Naive thymus-derived CD8-positive, alpha-beta T cell (primary cell): ENCODE measurements around the gene SLC5A2. TPM values are rescaled to one million over a fixed set of nuclear protein-coding genes. Genes with fewer than 3 reads are reported as not detected.

Source experiments
- ATAC-seq, 2 donors: fragments of 150-1000 bp; cut with Tn5 transposase in 1 of 2; sonication (Bioruptor Pico), chemical (Tn5 transposase) in 1 of 2; 1 replicate in 1 of 2; 2 replicates in 1 of 2; pipeline ENCODE4 v1.10.0; 2021; ENCODE audit warnings: mild to moderate bottlenecking in 2 of 2, moderate library complexity in 2 of 2
- POLR2A ChIA-PET: fragments of 350-600 bp; sonication (Branson Sonifier 250); formaldehyde crosslinking; loops from one replicate; lab custom pipeline; 2021; ENCODE audit warnings: antibody characterized with exemption; lab: Charles Lee
- DNase-seq, 10 donors: peaks; one replicate each; pipeline versions ENCODE4 v3.0.0 to v3.0.0-alpha.2; 2020 to 2022
- H3K27ac Mint-ChIP-seq, 10 donors: one replicate each; pipeline ENCODE4 v1.8.0; 2020 to 2022; ENCODE audit warnings: mild to moderate bottlenecking in 10 of 10, mixed read lengths in 10 of 10, moderate library complexity in 4 of 10, inconsistent platforms in 1 of 10
- H3K27me3 Mint-ChIP-seq, 5 donors: one replicate each; pipeline ENCODE4 v1.8.0; 2021 to 2022; ENCODE audit warnings: mixed read lengths in 5 of 5
- H3K36me3 Mint-ChIP-seq, 3 donors: one replicate each; pipeline ENCODE4 v1.8.0; 2020 to 2022; ENCODE audit warnings: mixed read lengths in 3 of 3, mild to moderate bottlenecking in 2 of 3, inconsistent platforms in 1 of 3
- H3K4me1 Mint-ChIP-seq, 4 donors: one replicate each; pipeline ENCODE4 v1.8.0; 2021 to 2022; ENCODE audit warnings: mixed read lengths in 4 of 4
- H3K4me3 Mint-ChIP-seq, 10 donors: one replicate each; pipeline ENCODE4 v1.8.0; 2020 to 2022; ENCODE audit warnings: mild to moderate bottlenecking in 10 of 10, mixed read lengths in 10 of 10, moderate library complexity in 6 of 10, inconsistent platforms in 1 of 10
- H3K9me3 Mint-ChIP-seq, 9 donors: one replicate each; pipeline ENCODE4 v1.8.0; 2020 to 2022; ENCODE audit warnings: mixed read lengths in 9 of 9, mild to moderate bottlenecking in 3 of 9, inconsistent platforms in 1 of 9, moderate library complexity in 1 of 9
- polyA plus RNA-seq, 3 donors: library from polyadenylated mRNA; unstranded; fragments of 300-500 nt; fragmentation: Illumina TruSeq; gene quantifications; one replicate each; pipeline ENCODE4 v1.2.3, GENCODE V29; 2021
- total RNA-seq, 8 experiments: library from RNA in 2 of 8; stranded (reverse) in 2 of 8; gene quantifications; one replicate each; pipeline ENCODE4 v1.2.3 and lab custom pipeline; 2021 to 2026

SLC5A2 gene
- total and polyA plus RNA-seq, 5 experiments from 2014 or later: 2.3 to 4.7 (median 2.5) TPM

- POLR2A ChIA-PET: interaction anchor here (0.8 to 5.6 kb wide), 3 partner anchors 13 to 16 kb away, joined by 3 to 51 read pairs (median 4); partner anchors contain the start of gene ARMC5
- peaks cover 12 to 36% (median 25%) of the 10 kb centered on the region in 4 donors for H3K4me1 Mint-ChIP-seq
- peak overlapping the region in 3 of 10 donors; percentile 9 to 71 (median 61) for H3K27ac Mint-ChIP-seq
- ATAC-seq: peak in 1 of 2 donors; percentile 38
- peaks cover 0 to 2% (median 0%) of the 10 kb centered on the region in 3 donors for H3K36me3 Mint-ChIP-seq
- peak in 5 of 10 donors; percentile 20 to 63 (median 33) for DNase-seq
- peaks cover 0 to 3% (median 0%) of the 10 kb centered on the region in 9 donors for H3K9me3 Mint-ChIP-seq
- H3K4me3 Mint-ChIP-seq: peak overlapping the region in 9 of 10 donors; percentile 62 to 81 (median 77)
- peaks cover 1 to 19% (median 10%) of the 10 kb centered on the region in 5 donors for H3K27me3 Mint-ChIP-seq
These were observed 10.2 kb upstream of the SLC5A2 start for GRCh38 chr16:31472709-31473203.

- H3K9me3 Mint-ChIP-seq: peaks cover 0 to 3% (median 0%) of the 10 kb centered on the region in 9 donors
- H3K4me1 Mint-ChIP-seq: peaks cover 16 to 33% (median 27%) of the 10 kb centered on the region in 4 donors
- DNase-seq: peak in 1 of 10 donors; percentile 50
- peaks cover 1 to 19% (median 10%) of the 10 kb centered on the region in 5 donors for H3K27me3 Mint-ChIP-seq
- H3K36me3 Mint-ChIP-seq: peaks cover 0 to 2% (median 0%) of the 10 kb centered on the region in 3 donors
- POLR2A ChIA-PET: interaction anchor here (1.4 to 5.6 kb wide), 2 partner anchors 14 to 15 kb away, joined by 4 to 51 read pairs; partner anchors contain the start of gene ARMC5
- no peak overlapping the region for H3K27ac Mint-ChIP-seq
- H3K4me3 Mint-ChIP-seq: peak overlapping the region in 6 of 10 donors; percentile 19 to 80 (median 58)
- ATAC-seq: no peak
These were observed 9.5 kb upstream of the SLC5A2 start for GRCh38 chr16:31473264-31473984.

- peaks cover 16 to 32% (median 26%) of the 10 kb centered on the region in 4 donors for H3K4me1 Mint-ChIP-seq
- POLR2A ChIA-PET: interaction anchor here (1.4 to 5.6 kb wide), 4 partner anchors 8 to 34 kb away, joined by 4 to 51 read pairs (median 14); partner anchors contain the start of genes ARMC5 and RUSF1
- peaks cover 0 to 2% (median 0%) of the 10 kb centered on the region in 3 donors for H3K36me3 Mint-ChIP-seq
- peaks cover 1 to 19% (median 10%) of the 10 kb centered on the region in 5 donors for H3K27me3 Mint-ChIP-seq
- peak overlapping the region in 1 of 10 donors; percentile 37 for H3K27ac Mint-ChIP-seq
- H3K9me3 Mint-ChIP-seq: peaks cover 0 to 3% (median 0%) of the 10 kb centered on the region in 9 donors
- peak overlapping the region in 4 of 10 donors; percentile 11 to 34 (median 28) for H3K4me3 Mint-ChIP-seq
- ATAC-seq (no peak), DNase-seq (no peak)
These were observed 8.7 kb upstream of the SLC5A2 start for GRCh38 chr16:31474173-31474714.

- peak overlapping the region in 5 of 10 donors; percentile 11 to 91 (median 51) for H3K4me3 Mint-ChIP-seq
- H3K36me3 Mint-ChIP-seq: peaks cover 0 to 2% (median 0%) of the 10 kb centered on the region in 3 donors
- POLR2A ChIA-PET: interaction anchor here (0.8 to 5.6 kb wide), 5 partner anchors 9 to 33 kb away, joined by 3 to 67 read pairs (median 24); partner anchors contain the start of genes ARMC5 and RUSF1
These were observed 7.9 kb upstream of the SLC5A2 start for GRCh38 chr16:31474773-31475738.

GRCh38 chr16:31475946-31476302 lies 7.0 kb upstream of the SLC5A2 start:
- Mint-ChIP-seq H3K27ac (peak overlapping the region in 7 of 10 donors; percentile 40 to 94 (median 86)), H3K4me1 (peaks cover 19 to 32% (median 26%) of the 10 kb centered on the region in 4 donors), H3K27me3 (peaks cover 1 to 17% (median 9%) of the 10 kb centered on the region in 5 donors), H3K4me3 (peak overlapping the region; percentile 82 to 92 (median 89)), H3K36me3 (peaks cover 0 to 2% (median 0%) of the 10 kb centered on the region in 3 donors), H3K9me3 (peaks cover 0 to 3% (median 0%) of the 10 kb centered on the region in 9 donors)
- ATAC-seq (peak in 1 of 2 donors; percentile 14), DNase-seq (peak in 2 of 10 donors; percentile 18 to 27)
- POLR2A ChIA-PET: interaction anchor here (0.6 to 5.6 kb wide), 9 partner anchors 10 to 398 kb away, joined by 3 to 67 read pairs (median 4); partner anchors contain the start of genes ARMC5, RUSF1 and ZNF267

More at GRCh38 chr16:31474773-31475738, 7.9 kb upstream of the SLC5A2 start:
- DNase-seq: no peak
- H3K4me1 Mint-ChIP-seq: peaks cover 16 to 32% (median 26%) of the 10 kb centered on the region in 4 donors
- peak overlapping the region in 2 of 10 donors; percentile 21 to 37 for H3K27ac Mint-ChIP-seq
- ATAC-seq: no peak
- peaks cover 1 to 19% (median 10%) of the 10 kb centered on the region in 5 donors for H3K27me3 Mint-ChIP-seq
- H3K9me3 Mint-ChIP-seq: peaks cover 0 to 3% (median 0%) of the 10 kb centered on the region in 9 donors

GRCh38 chr16:31476303-31477219 lies 6.4 kb upstream of the SLC5A2 start:
- ATAC-seq: peak; percentile 84 to 91
- Mint-ChIP-seq H3K36me3 (peaks cover 0 to 2% (median 0%) of the 10 kb centered on the region in 3 donors), H3K27me3 (peaks cover 1 to 10% (median 5%) of the 10 kb centered on the region in 5 donors), H3K27ac (peak overlapping the region in 9 of 10 donors; percentile 54 to 94 (median 86)), H3K4me1 (peaks cover 16 to 32% (median 22%) of the 10 kb centered on the region in 4 donors), H3K9me3 (peaks cover 0 to 3% (median 0%) of the 10 kb centered on the region in 9 donors), H3K4me3 (peak overlapping the region; percentile 82 to 92 (median 89))
- POLR2A ChIA-PET: interaction anchor here (0.6 to 5.6 kb wide), 10 partner anchors 11 to 397 kb away, joined by 3 to 67 read pairs (median 4); partner anchors contain the start of genes ARMC5, RUSF1 and ZNF267
- DNase-seq: peak; percentile 62 to 95 (median 81)

GRCh38 chr16:31477220-31478216 lies 5.4 kb upstream of the SLC5A2 start:
- DNase-seq (peak in 5 of 10 donors; percentile 25 to 73 (median 32)), ATAC-seq (peak; percentile 40 to 52)
- POLR2A ChIA-PET: interaction anchor here (0.6 to 5.6 kb wide), 9 partner anchors 10 to 396 kb away, joined by 3 to 67 read pairs (median 6); partner anchors contain the start of genes ARMC5, RUSF1 and ZNF267
- Mint-ChIP-seq H3K4me1 (peaks cover 13 to 26% (median 20%) of the 10 kb centered on the region in 4 donors), H3K4me3 (peak overlapping the region; percentile 67 to 92 (median 84)), H3K27me3 (peaks cover 0 to 8% (median 3%) of the 10 kb centered on the region in 5 donors), H3K27ac (peak overlapping the region in 9 of 10 donors; percentile 29 to 87 (median 66)), H3K9me3 (peaks cover 0 to 3% (median 0%) of the 10 kb centered on the region in 9 donors), H3K36me3 (peaks cover 0 to 2% (median 0%) of the 10 kb centered on the region in 3 donors)

GRCh38 chr16:31478956-31479355 lies 4.0 kb upstream of the SLC5A2 start:
- POLR2A ChIA-PET: interaction anchor here (1.4 to 5.4 kb wide), 2 partner anchors 9 to 29 kb away, joined by 7 to 67 read pairs; partner anchors contain the start of gene RUSF1
- ATAC-seq (no peak), DNase-seq (no peak)
- Mint-ChIP-seq H3K9me3 (peaks cover 0 to 2% (median 0%) of the 10 kb centered on the region in 9 donors), H3K27ac (peak overlapping the region in 1 of 10 donors; percentile 20), H3K27me3 (no peaks in the 10 kb centered on the region), H3K4me1 (peaks cover 6 to 21% (median 17%) of the 10 kb centered on the region in 4 donors), H3K4me3 (peak overlapping the region in 1 of 10 donors; percentile 59), H3K36me3 (no peaks in the 10 kb centered on the region)

GRCh38 chr16:31479751-31480150 lies 3.2 kb upstream of the SLC5A2 start:
- Mint-ChIP-seq H3K36me3 (no peaks in the 10 kb centered on the region), H3K9me3 (no peaks in the 10 kb centered on the region), H3K4me1 (peaks cover 6 to 21% (median 17%) of the 10 kb centered on the region in 4 donors), H3K27ac (no peak overlapping the region), H3K27me3 (no peaks in the 10 kb centered on the region), H3K4me3 (peak overlapping the region in 2 of 10 donors; percentile 20 to 39)
- POLR2A ChIA-PET: interaction anchor here (1.4 to 5.4 kb wide), 2 partner anchors 8 to 28 kb away, joined by 7 to 67 read pairs; partner anchors contain the start of gene RUSF1
- DNase-seq: no peak
- no peak for ATAC-seq
